Gastrocnemius medialis (tissue), 4 donors: ENCODE measurements around the gene CCL19.

Source experiments
- CTCF ChIP-seq, 5 experiments: fragments of 450-650 bp in 3 of 5; fragments of 200-600 bp in 2 of 5; sonication (generic) in 2 of 5; IDR thresholded peaks in 4 of 5; conservative IDR thresholded peaks in 1 of 5; 1 replicate in 4 of 5; 2 replicates in 1 of 5; pipeline ENCODE4 v1.5.1; 2016 to 2019; ENCODE audit warnings: antibody characterized with exemption in 5 of 5, mild to moderate bottlenecking in 3 of 5, moderate library complexity in 3 of 5
- POLR2A ChIP-seq, 2 donors: fragments of 450-650 bp; IDR thresholded peaks; one replicate each; pipeline ENCODE4 v1.6.1; 2017; ENCODE audit warnings: antibody characterized with exemption in 2 of 2, mild to moderate bottlenecking in 2 of 2, moderate library complexity in 2 of 2

DNA sequence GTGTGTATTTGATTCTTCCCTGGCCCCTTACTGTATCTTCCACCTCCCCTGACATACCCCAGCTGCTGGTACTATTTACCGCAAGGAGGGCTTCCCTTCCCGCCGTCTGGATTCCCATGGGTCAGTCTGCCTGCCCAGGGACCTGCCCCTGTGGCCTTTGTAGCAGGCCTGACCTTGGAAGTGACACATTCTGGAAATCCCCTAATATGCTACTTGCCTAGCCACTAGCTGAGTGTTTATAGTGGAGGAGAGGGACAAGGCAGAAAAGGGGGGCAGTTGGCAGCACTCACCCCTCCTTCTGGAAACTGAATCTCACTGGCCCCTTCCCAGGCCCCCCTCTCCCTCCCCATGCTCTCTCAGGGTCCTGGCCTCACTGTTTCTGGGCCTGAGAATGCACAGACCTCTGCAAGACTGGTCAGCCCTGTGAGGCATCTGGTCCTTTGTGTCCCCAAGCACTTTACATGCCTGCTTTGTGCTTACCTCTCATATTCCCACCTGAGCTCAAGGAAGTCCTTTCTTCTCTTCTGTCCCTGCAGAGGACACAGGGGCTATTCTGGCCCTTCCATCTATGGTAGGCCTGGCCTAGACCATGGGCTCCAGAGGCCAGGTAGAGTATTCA, 27.0 kb upstream of the CCL19 start:
- TF ChIP-seq POLR2A (IDR thresholded peaks at IDR 0.05): no peak
- no peak for TF ChIP-seq CTCF (IDR thresholded peaks at IDR 0.05 in 4 of 5, conservative IDR thresholded peaks at IDR 0.05 in 1 of 5)
